Measurements from ENCODE around the gene CYLD. TPM values are rescaled to one million over a fixed set of nuclear protein-coding genes. Genes with fewer than 3 reads are reported as not detected.

CYLD gene
- total and polyA plus RNA-seq, 2 of the 4 experiments (the other 2 are of a cell fraction), result 16.2 to 37.3 TPM

GRCh38 chr16:50694206-50694605 lies 47.7 kb upstream of the CYLD start:
- ChIA-PET POLR2A (ENCODE audit: unreplicated experiment) (no interaction called here), CTCF (interaction anchor here (0.7 kb wide), 1 partner anchor 17 kb away, joined by 5 read pairs; no protein-coding TSS in a partner anchor)
- no peak overlapping the region for H3K23ac ChIP-seq (ENCODE audit: low read depth, low read length)
- H3K27me3 ChIP-seq (ENCODE audit: control insufficient read depth, insufficient read depth, low read length), result peaks cover 18% of the 10 kb centered on the region; the same call in 1 of the 2 replicates
- H2BK120ac ChIP-seq (ENCODE audit: low read depth, low read length), result no peak overlapping the region
- H3K4ac ChIP-seq (ENCODE audit: low read depth, low read length), result no peak overlapping the region
- 0 out of 2 replicates have a peak, but pooled peaks cover 4% of the 10 kb centered on the region for H3K9me1 ChIP-seq (ENCODE audit: insufficient read depth, low read length)
- DNase-seq, result no peak
- H3K27ac ChIP-seq (ENCODE audit: insufficient read depth, low read length), result no peak overlapping the region
- no TSS peak for BruUV-seq (replicated peaks)
- no peak overlapping the region for H3K4me3 ChIP-seq (ENCODE audit: insufficient read depth, low read depth, low read length)
- no peak overlapping the region for H4K91ac ChIP-seq (ENCODE audit: insufficient read depth, low read depth, low read length)
- in situ Hi-C loops (cut with MboI; ENCODE audit: low sequenced_read_pairs), result no loop called here
- H3K4me1 ChIP-seq (ENCODE audit: control insufficient read depth, insufficient read depth, low read length), result no peaks in the 10 kb centered on the region
- no peak overlapping the region for H3K56ac ChIP-seq (ENCODE audit: extremely low read depth, insufficient read depth, low read length)
- TF ChIP-seq CTCF (conservative IDR thresholded peaks at IDR 0.05; ENCODE audit: low read depth, low read length) (no peak), FOS (IDR thresholded peaks at IDR 0.05; ENCODE audit: low read depth, low read length) (no peak), CEBPB (IDR thresholded peaks at IDR 0.05; ENCODE audit: low read depth, low read length) (no peak), SMC3 (IDR thresholded peaks at IDR 0.05; ENCODE audit: low read depth, low read length) (no peak), ELK1 (IDR thresholded peaks at IDR 0.05; ENCODE audit: borderline replicate concordance, low read depth, low read length) (no peak), BHLHE40 (IDR thresholded peaks at IDR 0.05; ENCODE audit: low read depth, low read length) (no peak), USF2 (IDR thresholded peaks at IDR 0.05; ENCODE audit: low read depth, low read length) (no peak), MAFK (IDR thresholded peaks at IDR 0.05; ENCODE audit: low read depth, low read length) (no peak), CHD1 (IDR thresholded peaks at IDR 0.05; ENCODE audit: low read depth, low read length) (no peak), MAZ (IDR thresholded peaks at IDR 0.05; ENCODE audit: borderline replicate concordance, low read depth, low read length) (no peak), NFE2L2 (IDR thresholded peaks at IDR 0.05; ENCODE audit: low read depth, low read length) (no peak), RFX5 (IDR thresholded peaks at IDR 0.05; ENCODE audit: low read depth, low read length) (no peak), MXI1 (IDR thresholded peaks at IDR 0.05; ENCODE audit: borderline replicate concordance, low read depth, low read length) (no peak), POLR2A (IDR thresholded peaks at IDR 0.05; ENCODE audit: low read depth, low read length) (no peak), RAD21 (IDR thresholded peaks at IDR 0.05; ENCODE audit: low read length) (no peak), RCOR1 (IDR thresholded peaks at IDR 0.05; ENCODE audit: insufficient replicate concordance, low read length) (no peak)
- ATAC-seq (ENCODE audit: low read depth), result no peak
- H2AK5ac ChIP-seq (ENCODE audit: low read depth, low read length), result no peak overlapping the region
- H3K4me2 ChIP-seq (ENCODE audit: low read depth, low read length), result no peak overlapping the region
- no peak overlapping the region for H3K9ac ChIP-seq (ENCODE audit: low read depth, low read length)
- H3K18ac ChIP-seq (ENCODE audit: low read depth, low read length), result no peak overlapping the region
- H4K5ac ChIP-seq (ENCODE audit: low read depth, low read length), result no peak overlapping the region
- no peak overlapping the region for H2AFZ ChIP-seq (replicated peaks; ENCODE audit: low read length, poor library complexity)
- WGBS, 2 experiments (ENCODE audit: extremely low coverage in 2 of 2, insufficient read length in 1 of 2), result no CpG with 5 or more reads among the region's 2 CpGs
- H3K9me3 ChIP-seq (ENCODE audit: control insufficient read depth, insufficient read depth, low read length), result no peaks in the 10 kb centered on the region
- no peak overlapping the region for H3K14ac ChIP-seq (replicated peaks; ENCODE audit: low read depth, low read length)
- H3K79me1 ChIP-seq (ENCODE audit: low read depth in 1 of 2, low read length in 2 of 2), result no peaks in the 10 kb centered on the region
- no peaks in the 10 kb centered on the region for H4K20me1 ChIP-seq (ENCODE audit: insufficient read depth, low read length)
- no peak overlapping the region for H2BK20ac ChIP-seq (ENCODE audit: low read depth, low read length)
- H4K8ac ChIP-seq (ENCODE audit: low read depth in 2 of 2, low read length in 2 of 2), result no peak overlapping the region
- intact Hi-C loops (cut with micrococcal nuclease), result no loop called here
- dilution Hi-C loops (cut with HindIII; ENCODE audit: low sequenced_read_pairs, unreplicated experiment), result no loop called here
- no peak overlapping the region for H2BK15ac ChIP-seq (ENCODE audit: low read depth, low read length)
- H2BK5ac ChIP-seq (ENCODE audit: low read depth, low read length, poor library complexity, severe bottlenecking), result no peak overlapping the region
- H2AK9ac ChIP-seq (replicated peaks; ENCODE audit: low read depth, low read length, poor library complexity), result no peak overlapping the region
- H3K36me3 ChIP-seq (ENCODE audit: control insufficient read depth, insufficient read depth, low read length), result no peaks in the 10 kb centered on the region

Data from IMR-90 (cell line).